Adrenal gland (tissue), 12 donors: ENCODE data around the gene HAUS1. TPM values are rescaled to one million over a fixed set of nuclear protein-coding genes. Genes with fewer than 3 reads are reported as not detected.
"Not testable (repeated sequence)": the region's sequence is repeated elsewhere in the genome, so short reads cannot be mapped to it uniquely, and the experiment has no call there.

Experiments
- DNase-seq, 7 donors: peaks; one replicate each; pipeline ENCODE4 v3.0.0-alpha.2; 2019 to 2020
- H3K27ac ChIP-seq, 5 donors: fragments of 200-600 bp; sonication (generic) in 4 of 5; 1 replicate in 3 of 5; 2 replicates in 2 of 5; pipeline versions ENCODE4 v1.5.1 to v1.8.0; 2016 to 2020; ENCODE audit warnings: mild to moderate bottlenecking in 1 of 5
- H3K27me3 ChIP-seq: fragments of 200-600 bp; 2 replicates; pipeline ENCODE4 v1.8.0; 2021
- H3K36me3 ChIP-seq, 2 donors: fragments of 200-600 bp; replicated peaks in 1 of 2; 1 replicate in 1 of 2; 2 replicates in 1 of 2; pipeline versions ENCODE4 v1.5.1 to v1.8.0; 2018 to 2022
- H3K4me1 ChIP-seq, 2 donors: fragments of 200-600 bp; replicated peaks in 1 of 2; 1 replicate in 1 of 2; 2 replicates in 1 of 2; pipeline versions ENCODE4 v1.5.1 to v1.8.0; 2018 to 2021
- H3K4me3 ChIP-seq, 4 donors: fragments of 200-600 bp; sonication (generic) in 3 of 4; one replicate each; pipeline ENCODE4 v1.5.1; 2016 to 2018
- H3K9me3 ChIP-seq, 3 donors: fragments of 200-600 bp; sonication (generic) in 1 of 3; replicated peaks in 1 of 3; 1 replicate in 2 of 3; 2 replicates in 1 of 3; pipeline versions ENCODE4 v1.5.1 to v1.8.0; 2016 to 2021
- CTCF ChIP-seq, 6 experiments: fragments of 450-650 bp in 4 of 6; fragments of 200-600 bp in 2 of 6; sonication (generic) in 1 of 6; IDR thresholded peaks; 1 replicate in 5 of 6; 2 replicates in 1 of 6; pipeline versions ENCODE4 v1.5.1 to v1.8.0; 2016 to 2021; ENCODE audit warnings: antibody characterized with exemption in 6 of 6, mild to moderate bottlenecking in 2 of 6, moderate library complexity in 1 of 6
- POLR2A ChIP-seq, 2 donors: fragments of 450-650 bp; IDR thresholded peaks; one replicate each; pipeline ENCODE4 v1.6.1; 2017; ENCODE audit warnings: antibody characterized with exemption in 2 of 2, mild to moderate bottlenecking in 2 of 2, moderate library complexity in 1 of 2
- WGBS, 4 donors: extraction: QIAGEN DNeasy Blood & Tissue Kit in 2 of 4; methylation state at CpG; one replicate each; pipeline versions ENCODE4 v1.1.5 to v1.1.7; 2013 to 2017; 5-methylcytosine and 5-hydroxymethylcytosine counted together
- intact Hi-C, 2 donors: fragments of 100-400 bp; cut with DNase I; formaldehyde crosslinking; loops; one replicate each; pipeline versions ENCODE4 v1.14.1 to v1.15.0; 2022 to 2023
- polyA plus RNA-seq, 3 donors: library from polyadenylated mRNA; stranded (reverse); fragments of 200-250 nt in 2 of 3; fragments of 350-450 nt in 1 of 3; fragmentation: Illumina TruSeq in 1 of 3; extraction: RNeasy Lipid Tissue Mini Kit (QIAGEN cat#74804) in 1 of 3; gene quantifications; one replicate each; pipeline ENCODE4 v1.2.3, GENCODE V29; 2013 to 2014
- total RNA-seq, 9 donors: library from RNA; depleted of rRNA in 4 of 9; stranded (reverse); fragments of >200 nt in 4 of 9; fragments of 120-200 nt in 1 of 9; fragmentation: NEBNext Ultra II Directional in 1 of 9; extraction: Animal tissue kit (Norgen Biotek cat#: 25700) in 1 of 9; gene quantifications; one replicate each; pipeline versions ENCODE4 v1.1.0 to v1.2.4, GENCODE V29; 2013 to 2023
- donor health status: healthy with polysubstance abuse.
- donor health status: Bipolar disorder and iron deficiency.
- donor health status: DM: yes; HTN: yes; CAD: no.
- donor health status: DM: no; HTN: no; CAD: no.
- donor health status: DM: no; HTN: no; CAD: no.
- donor health status: DM: yes; HTN: yes; CAD: no.

The HAUS1 gene
- total and polyA plus RNA-seq, 12 donors, result 12.2 to 42.9 (median 17.2) TPM

GRCh38 chr18:46158499-46158898 is 54.3 kb downstream of the HAUS1 start:
- H3K4me3 ChIP-seq, result no peak overlapping the region
- no peak for TF ChIP-seq CTCF (IDR thresholded peaks at IDR 0.05)
- no peak for TF ChIP-seq POLR2A (IDR thresholded peaks at IDR 0.05)
- H3K27ac ChIP-seq, result no peak overlapping the region
- WGBS, 4 donors, result 88 to 94% (median 89%) methylated on average over 3 of the region's 3 CpGs
- no peaks in the 10 kb centered on the region for H3K27me3 ChIP-seq
- DNase-seq, result no peak
- intact Hi-C loops, result loop anchor here in 1 of 2 donors (10.0 kb wide), 1 partner anchor 496 kb away; the partner anchor contains the start of gene LOXHD1
- no peaks in the 10 kb centered on the region for H3K9me3 ChIP-seq
- no peaks in the 10 kb centered on the region for H3K4me1 ChIP-seq
- H3K36me3 ChIP-seq, result no peaks in the 10 kb centered on the region

GRCh38 chr18:46160050-46160798 is 56.0 kb downstream of the HAUS1 start:
- no peak overlapping the region for H3K27ac ChIP-seq
- WGBS, 4 donors, result 91 to 96% (median 92%) methylated on average over 4 of the region's 4 CpGs
- no peaks in the 10 kb centered on the region for H3K27me3 ChIP-seq
- no peaks in the 10 kb centered on the region for H3K9me3 ChIP-seq
- no peak for TF ChIP-seq CTCF (IDR thresholded peaks at IDR 0.05)
- no peak for TF ChIP-seq POLR2A (IDR thresholded peaks at IDR 0.05)
- no peaks in the 10 kb centered on the region for H3K4me1 ChIP-seq
- H3K36me3 ChIP-seq, result no peaks in the 10 kb centered on the region
- DNase-seq, result no peak
- H3K4me3 ChIP-seq, result no peak overlapping the region
- intact Hi-C loops, result no loop called here

GRCh38 chr18:46160840-46161239 is 56.7 kb downstream of the HAUS1 start:
- H3K27me3 ChIP-seq, H3K4me1 ChIP-seq: not testable (repeated sequence)

GRCh38 chr18:46161703-46162396 is 57.7 kb downstream of the HAUS1 start:
- H3K9me3 ChIP-seq, result no peaks in the 10 kb centered on the region
- H3K27me3 ChIP-seq, result no peaks in the 10 kb centered on the region
- TF ChIP-seq CTCF (IDR thresholded peaks at IDR 0.05) (no peak), POLR2A (IDR thresholded peaks at IDR 0.05) (no peak)
- 69 to 81% (median 79%) methylated on average over 6 of the region's 6 CpGs for WGBS, 4 donors
- no peaks in the 10 kb centered on the region for H3K36me3 ChIP-seq
- intact Hi-C loops, result no loop called here
- DNase-seq, result no peak
- H3K4me3 ChIP-seq, result no peak overlapping the region
- H3K27ac ChIP-seq, result no peak overlapping the region
- no peaks in the 10 kb centered on the region for H3K4me1 ChIP-seq

More at GRCh38 chr18:46160840-46161239, 56.7 kb downstream of the HAUS1 start:
- H3K9me3 ChIP-seq, H3K27ac ChIP-seq, H3K36me3 ChIP-seq, H3K4me3 ChIP-seq, DNase-seq, intact Hi-C loops: not testable (repeated sequence)
- 93 to 97% (median 95%) methylated on average over 5 of the region's 5 CpGs for WGBS, 4 donors
